Measurements from ENCODE around the gene PHAF1. TPM values are rescaled to one million over a fixed set of nuclear protein-coding genes. Genes with fewer than 3 reads are reported as not detected.
A peak's percentile ranks its signal among the peaks of the same experiment; 100 is the strongest.
"Not testable (repeated sequence)": the region's sequence is repeated elsewhere in the genome, so short reads cannot be mapped to it uniquely, and the experiment has no call there.

PHAF1 gene
- total RNA-seq, 1 donor from 2014 or later: 24.6 TPM

GRCh38 chr16:67114793-67115192 is 5.1 kb downstream of the PHAF1 start:
- DNase-seq (ENCODE audit: low read depth): no peak
- TF ChIP-seq, protein P1, sequence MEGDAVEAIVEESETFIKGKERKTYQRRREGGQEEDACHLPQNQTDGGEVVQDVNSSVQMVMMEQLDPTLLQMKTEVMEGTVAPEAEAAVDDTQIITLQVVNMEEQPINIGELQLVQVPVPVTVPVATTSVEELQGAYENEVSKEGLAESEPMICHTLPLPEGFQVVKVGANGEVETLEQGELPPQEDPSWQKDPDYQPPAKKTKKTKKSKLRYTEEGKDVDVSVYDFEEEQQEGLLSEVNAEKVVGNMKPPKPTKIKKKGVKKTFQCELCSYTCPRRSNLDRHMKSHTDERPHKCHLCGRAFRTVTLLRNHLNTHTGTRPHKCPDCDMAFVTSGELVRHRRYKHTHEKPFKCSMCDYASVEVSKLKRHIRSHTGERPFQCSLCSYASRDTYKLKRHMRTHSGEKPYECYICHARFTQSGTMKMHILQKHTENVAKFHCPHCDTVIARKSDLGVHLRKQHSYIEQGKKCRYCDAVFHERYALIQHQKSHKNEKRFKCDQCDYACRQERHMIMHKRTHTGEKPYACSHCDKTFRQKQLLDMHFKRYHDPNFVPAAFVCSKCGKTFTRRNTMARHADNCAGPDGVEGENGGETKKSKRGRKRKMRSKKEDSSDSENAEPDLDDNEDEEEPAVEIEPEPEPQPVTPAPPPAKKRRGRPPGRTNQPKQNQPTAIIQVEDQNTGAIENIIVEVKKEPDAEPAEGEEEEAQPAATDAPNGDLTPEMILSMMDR (IDR thresholded peaks at IDR 0.05; ENCODE audit: insufficient read depth, low read length, poor library complexity, severe bottlenecking): no peak
- Histone ChIP-seq H3K27me3 (ENCODE audit: control insufficient read depth, insufficient read depth, low read length) (no peaks in the 10 kb centered on the region), H3K4me3 (ENCODE audit: low read depth, low read length) (no peak overlapping the region), H3K36me3 (ENCODE audit: control insufficient read depth, insufficient read depth, low read length) (no peaks in the 10 kb centered on the region)

DNA sequence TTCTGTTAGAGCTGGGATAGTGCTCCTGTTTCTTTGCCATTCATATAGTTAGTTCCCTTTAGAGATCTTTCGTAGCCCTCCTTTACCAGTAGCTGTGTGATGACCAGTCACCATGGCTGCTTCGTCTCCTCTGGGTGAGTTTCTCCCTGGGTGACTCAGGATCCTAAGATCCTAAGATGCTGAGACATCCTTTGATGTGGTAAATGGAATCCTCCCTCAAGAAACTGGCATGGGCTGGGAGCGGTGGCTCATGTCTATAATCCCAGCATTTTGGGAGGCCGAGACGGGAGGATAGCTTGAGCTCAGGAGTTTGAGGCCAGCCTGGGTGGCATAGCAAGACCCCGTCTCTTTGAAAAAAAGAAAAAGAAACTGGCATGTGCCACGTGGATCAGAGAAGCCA is 5.9 kb downstream of the PHAF1 start:
- TF ChIP-seq, protein P1 (IDR thresholded peaks at IDR 0.05; ENCODE audit: insufficient read depth, low read length, poor library complexity, severe bottlenecking): no peak
- Histone ChIP-seq H3K36me3 (ENCODE audit: control insufficient read depth, insufficient read depth, low read length) (no peaks in the 10 kb centered on the region), H3K27me3 (ENCODE audit: control insufficient read depth, insufficient read depth, low read length) (no peaks in the 10 kb centered on the region), H3K4me3 (ENCODE audit: low read depth, low read length) (no peak overlapping the region)
- DNase-seq (ENCODE audit: low read depth): peak; percentile 87

GRCh38 chr16:67116388-67117311 is 6.9 kb downstream of the PHAF1 start:
- no peaks in the 10 kb centered on the region for H3K27me3 ChIP-seq (ENCODE audit: control insufficient read depth, insufficient read depth, low read length)
- H3K36me3 ChIP-seq (ENCODE audit: control insufficient read depth, insufficient read depth, low read length): no peaks in the 10 kb centered on the region
- TF ChIP-seq, protein P1 (IDR thresholded peaks at IDR 0.05; ENCODE audit: insufficient read depth, low read length, poor library complexity, severe bottlenecking): no peak
- DNase-seq (ENCODE audit: low read depth): no peak
- H3K4me3 ChIP-seq (ENCODE audit: low read depth, low read length): no peak overlapping the region

GRCh38 chr16:67117716-67118115 is 8.0 kb downstream of the PHAF1 start:
- H3K4me3 ChIP-seq (ENCODE audit: low read depth, low read length): no peak overlapping the region
- H3K36me3 ChIP-seq (ENCODE audit: control insufficient read depth, insufficient read depth, low read length): no peaks in the 10 kb centered on the region
- TF ChIP-seq, protein P1 (IDR thresholded peaks at IDR 0.05; ENCODE audit: insufficient read depth, low read length, poor library complexity, severe bottlenecking): no peak

GRCh38 chr16:67120025-67120424 is 10.3 kb downstream of the PHAF1 start:
- Histone ChIP-seq H3K36me3 (ENCODE audit: control insufficient read depth, insufficient read depth, low read length) (no peaks in the 10 kb centered on the region), H3K27me3 (ENCODE audit: control insufficient read depth, insufficient read depth, low read length) (no peaks in the 10 kb centered on the region), H3K4me3 (ENCODE audit: low read depth, low read length) (no peak overlapping the region)
- DNase-seq (ENCODE audit: low read depth): no peak
- TF ChIP-seq, protein P1 (IDR thresholded peaks at IDR 0.05; ENCODE audit: insufficient read depth, low read length, poor library complexity, severe bottlenecking): no peak

More at GRCh38 chr16:67117716-67118115, 8.0 kb downstream of the PHAF1 start:
- no peak for DNase-seq (ENCODE audit: low read depth)
- no peaks in the 10 kb centered on the region for H3K27me3 ChIP-seq (ENCODE audit: control insufficient read depth, insufficient read depth, low read length)

- not testable (repeated sequence) for H3K36me3 ChIP-seq (ENCODE audit: control insufficient read depth, insufficient read depth, low read length); H3K4me3 ChIP-seq (ENCODE audit: low read depth, low read length); DNase-seq (ENCODE audit: low read depth); H3K27me3 ChIP-seq (ENCODE audit: control insufficient read depth, insufficient read depth, low read length)
These were observed 13.1 kb downstream of the PHAF1 start for GRCh38 chr16:67122799-67123198.

Measured in kidney epithelial cell (primary cell).